ENCODE measurements around the gene SIX2.

The SIX2 gene

GRCh38 chr2:45014831-45015230 is 5.6 kb upstream of the SIX2 start:
- no peak for DNase-seq

- no peak for DNase-seq
Measured at GRCh38 chr2:45014016-45014702, 4.9 kb upstream of the SIX2 start.

- DNase-seq, result no peak
Measured at GRCh38 chr2:45013229-45014015, 4.2 kb upstream of the SIX2 start.

GRCh38 chr2:45012733-45013132 is 3.5 kb upstream of the SIX2 start:
- no peak for DNase-seq

- no peak for DNase-seq
Measured at GRCh38 chr2:45011621-45012602, 2.7 kb upstream of the SIX2 start.

- no peak for DNase-seq
Measured at GRCh38 chr2:45011121-45011520, 1.9 kb upstream of the SIX2 start.

GRCh38 chr2:45010702-45011012 is 1.4 kb upstream of the SIX2 start:
- DNase-seq, result no peak

- DNase-seq, result no peak
Measured at GRCh38 chr2:45009928-45010701, 863 bp upstream of the SIX2 start.

- no peak for DNase-seq
Measured at GRCh38 chr2:45008296-45009129, 739 bp downstream of the SIX2 start.

- no peak for DNase-seq
Measured at GRCh38 chr2:45007961-45008295, 1.3 kb downstream of the SIX2 start.

- DNase-seq, result no peak
Measured at GRCh38 chr2:45006942-45007287, 2.3 kb downstream of the SIX2 start.

- DNase-seq, result no peak
Measured at GRCh38 chr2:45006041-45006941, 3.0 kb downstream of the SIX2 start.

- no peak for DNase-seq
Measured at GRCh38 chr2:45005261-45006002, 3.8 kb downstream of the SIX2 start.

- DNase-seq, result no peak
Measured at GRCh38 chr2:45004562-45005191, 4.6 kb downstream of the SIX2 start.

GRCh38 chr2:45003579-45004551 is 5.4 kb downstream of the SIX2 start:
- DNase-seq, result no peak

- DNase-seq, result no peak
Measured at GRCh38 chr2:45002686-45003085, 6.6 kb downstream of the SIX2 start.

GRCh38 chr2:45001869-45002385 is 7.3 kb downstream of the SIX2 start:
- no peak for DNase-seq

All from NCI-H1092 (cell line).